Erythroblast (primary cell): ENCODE results near the gene HHIP.

Experiments
- GATA1 ChIP-seq: IDR thresholded peaks from 2 replicates; pipeline ENCODE4 v1.6.1; 2011; ENCODE audit warnings: low read depth, mild to moderate bottlenecking, control low read depth, low read length, moderate library complexity
- POLR2A ChIP-seq: IDR thresholded peaks from 2 replicates; pipeline ENCODE4 v1.6.1; 2011; ENCODE audit warnings: mild to moderate bottlenecking, low read length

DNA sequence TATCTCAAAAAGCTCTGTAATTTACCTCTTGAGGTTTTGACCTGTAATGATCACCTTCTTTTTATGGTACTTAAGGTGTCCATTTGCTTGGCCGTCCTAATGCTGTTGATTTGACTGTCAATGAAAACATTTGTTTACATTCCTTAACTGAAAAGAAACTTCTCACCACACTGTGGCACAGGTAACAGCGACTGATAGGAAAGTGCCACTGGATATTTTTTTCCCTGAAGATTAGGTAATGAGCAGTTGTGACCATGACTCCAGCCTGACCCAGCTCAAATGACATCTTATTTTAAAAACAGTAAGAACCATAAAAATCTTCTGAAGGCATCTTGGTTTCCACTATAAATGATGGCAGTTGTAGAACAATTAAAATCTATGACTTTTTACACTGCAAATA lies 87.6 kb downstream of the HHIP start:
- TF ChIP-seq POLR2A (no peak), GATA1 (no peak)
